HAP-1 (cell line): Measurements from ENCODE around the gene CCHCR1.

Experiments used
- DNase-seq, 2 experiments: peaks; one replicate each; pipeline ENCODE4 v3.0.0-alpha.2; 2016 to 2020; ENCODE audit warnings: low spot score in 2 of 2
- H3K27me3 ChIP-seq: fragments of 250-450 bp; sonication (Bioruptor Pico); 2 replicates; pipeline ENCODE4 v1.5.1; 2020; ENCODE audit warnings: low read depth, mild to moderate bottlenecking, moderate library complexity
- H3K36me3 ChIP-seq: fragments of 250-450 bp; sonication (Bioruptor Pico); replicated peaks from 2 replicates; pipeline ENCODE4 v1.5.1; 2020; ENCODE audit warnings: mild to moderate bottlenecking
- H3K4me1 ChIP-seq: fragments of 250-450 bp; sonication (Bioruptor Pico); 2 replicates; pipeline ENCODE4 v1.5.1; 2020; ENCODE audit warnings: mild to moderate bottlenecking
- H3K4me3 ChIP-seq: fragments of 250-450 bp; sonication (Bioruptor Pico); 2 replicates; pipeline ENCODE4 v1.5.1; 2020; ENCODE audit warnings: mild to moderate bottlenecking, moderate library complexity
- H3K9me3 ChIP-seq: fragments of 250-450 bp; sonication (Bioruptor Pico); 2 replicates; pipeline ENCODE4 v1.5.1; 2020; ENCODE audit warnings: mild to moderate bottlenecking, moderate library complexity
- in situ Hi-C: fragments of 300-500 bp; cut with MboI; formaldehyde crosslinking; loops from 3 replicates; pipeline ENCODE4 v1.14.3; 2020; ENCODE audit warnings: low sequenced_read_pairs, inconsistent platforms, mixed read lengths

Gene CCHCR1

GRCh38 chr6:31142361-31142761, 15.2 kb downstream of the CCHCR1 start:
- no peak overlapping the region for H3K4me3 ChIP-seq
- DNase-seq = peak in 1 of 2 experiments; percentile 46
- H3K9me3 ChIP-seq = no peaks in the 10 kb centered on the region
- in situ Hi-C loops = no loop called here
- peaks cover 16% of the 10 kb centered on the region for H3K36me3 ChIP-seq
- no peaks in the 10 kb centered on the region for H3K27me3 ChIP-seq
- peaks cover 3% of the 10 kb centered on the region for H3K4me1 ChIP-seq

GRCh38 chr6:31140643-31141042, 17.0 kb downstream of the CCHCR1 start:
- Histone ChIP-seq H3K36me3 (peaks cover 16% of the 10 kb centered on the region), H3K4me3 (no peak overlapping the region), H3K4me1 (peaks cover 3% of the 10 kb centered on the region), H3K27me3 (no peaks in the 10 kb centered on the region), H3K9me3 (no peaks in the 10 kb centered on the region)
- no peak for DNase-seq
- in situ Hi-C loops = no loop called here

GRCh38 chr6:31139599-31139998, 18.0 kb downstream of the CCHCR1 start:
- H3K9me3 ChIP-seq = no peaks in the 10 kb centered on the region
- no peaks in the 10 kb centered on the region for H3K27me3 ChIP-seq
- no peak overlapping the region for H3K4me3 ChIP-seq
- in situ Hi-C loops = loop anchor here (5.0 kb wide), 2 partner anchors 53 to 228 kb away; no protein-coding TSS in a partner anchor
- no peak for DNase-seq
- H3K4me1 ChIP-seq = peaks cover 3% of the 10 kb centered on the region
- peaks cover 16% of the 10 kb centered on the region for H3K36me3 ChIP-seq

GRCh38 chr6:31138982-31139381, 18.6 kb downstream of the CCHCR1 start, which contains the start of gene PSORS1C2:
Gene PSORS1C2, minus strand, starts transcription at chr6:31139066. Its CDS starts 40 bp downstream, at chr6:31139026.
- no peak for DNase-seq
- H3K4me1 ChIP-seq = peaks cover 3% of the 10 kb centered on the region
- H3K36me3 ChIP-seq = peaks cover 13% of the 10 kb centered on the region
- in situ Hi-C loops = loop anchor here (5.0 kb wide), 2 partner anchors 53 to 228 kb away; no protein-coding TSS in a partner anchor
- H3K27me3 ChIP-seq = no peaks in the 10 kb centered on the region
- H3K9me3 ChIP-seq = no peaks in the 10 kb centered on the region
- no peak within 1 kb of the TSS for H3K4me3 ChIP-seq

- H3K4me1 ChIP-seq = peaks cover 10% of the 10 kb centered on the region
- no peak for DNase-seq
- in situ Hi-C loops = loop anchor here (5.0 kb wide), 2 partner anchors 57 to 232 kb away; no protein-coding TSS in a partner anchor
- H3K4me3 ChIP-seq = no peak overlapping the region
- H3K36me3 ChIP-seq = no peaks in the 10 kb centered on the region
- no peaks in the 10 kb centered on the region for H3K9me3 ChIP-seq
- H3K27me3 ChIP-seq = no peaks in the 10 kb centered on the region
Measured at GRCh38 chr6:31135710-31136109, 21.9 kb downstream of the CCHCR1 start.

- Histone ChIP-seq H3K9me3 (no peaks in the 10 kb centered on the region), H3K4me3 (no peak overlapping the region), H3K36me3 (no peaks in the 10 kb centered on the region), H3K4me1 (peaks cover 10% of the 10 kb centered on the region), H3K27me3 (no peaks in the 10 kb centered on the region)
- DNase-seq = no peak
- in situ Hi-C loops = no loop called here
Measured at GRCh38 chr6:31132806-31133205, 24.8 kb downstream of the CCHCR1 start.

- DNase-seq = peak; percentile 78 to 94
- H3K9me3 ChIP-seq = no peaks in the 10 kb centered on the region
- in situ Hi-C loops = no loop called here
- H3K4me3 ChIP-seq = no peak overlapping the region
- H3K36me3 ChIP-seq = no peaks in the 10 kb centered on the region
- no peaks in the 10 kb centered on the region for H3K27me3 ChIP-seq
- H3K4me1 ChIP-seq = peaks cover 8% of the 10 kb centered on the region
Measured at GRCh38 chr6:31131595-31131994, 26.0 kb downstream of the CCHCR1 start.

GRCh38 chr6:31130751-31131150, 26.9 kb downstream of the CCHCR1 start:
- in situ Hi-C loops = no loop called here
- Histone ChIP-seq H3K27me3 (no peaks in the 10 kb centered on the region), H3K4me1 (peaks cover 8% of the 10 kb centered on the region), H3K36me3 (no peaks in the 10 kb centered on the region), H3K9me3 (no peaks in the 10 kb centered on the region), H3K4me3 (no peak overlapping the region)
- no peak for DNase-seq

GRCh38 chr6:31129130-31129529, 28.5 kb downstream of the CCHCR1 start:
- no peak for DNase-seq
- Histone ChIP-seq H3K4me1 (peaks cover 8% of the 10 kb centered on the region), H3K9me3 (no peaks in the 10 kb centered on the region), H3K4me3 (no peak overlapping the region), H3K36me3 (no peaks in the 10 kb centered on the region), H3K27me3 (no peaks in the 10 kb centered on the region)
- in situ Hi-C loops = no loop called here

GRCh38 chr6:31128093-31128676, 29.4 kb downstream of the CCHCR1 start:
- H3K4me1 ChIP-seq = peaks cover 8% of the 10 kb centered on the region
- no peaks in the 10 kb centered on the region for H3K9me3 ChIP-seq
- peak; percentile 57 to 86 for DNase-seq
- no peaks in the 10 kb centered on the region for H3K27me3 ChIP-seq
- in situ Hi-C loops = no loop called here
- no peaks in the 10 kb centered on the region for H3K36me3 ChIP-seq
- H3K4me3 ChIP-seq = no peak overlapping the region

- no peaks in the 10 kb centered on the region for H3K9me3 ChIP-seq
Measured at GRCh38 chr6:31126396-31127175, 31.0 kb downstream of the CCHCR1 start.

GRCh38 chr6:31125586-31126363, 31.8 kb downstream of the CCHCR1 start:
- Histone ChIP-seq H3K4me3 (no peak overlapping the region), H3K4me1 (no peaks in the 10 kb centered on the region; the same call in 1 of the 2 replicates), H3K36me3 (no peaks in the 10 kb centered on the region), H3K9me3 (no peaks in the 10 kb centered on the region), H3K27me3 (no peaks in the 10 kb centered on the region)
- DNase-seq = no peak
- in situ Hi-C loops = no loop called here

More at GRCh38 chr6:31126396-31127175, 31.0 kb downstream of the CCHCR1 start:
- H3K4me1 ChIP-seq = peaks cover 1% of the 10 kb centered on the region
- in situ Hi-C loops = no loop called here
- H3K4me3 ChIP-seq = no peak overlapping the region
- no peaks in the 10 kb centered on the region for H3K36me3 ChIP-seq
- DNase-seq = no peak
- H3K27me3 ChIP-seq = no peaks in the 10 kb centered on the region

- Histone ChIP-seq H3K27me3 (no peaks in the 10 kb centered on the region), H3K36me3 (no peaks in the 10 kb centered on the region), H3K4me3 (no peak overlapping the region), H3K9me3 (no peaks in the 10 kb centered on the region), H3K4me1 (no peaks in the 10 kb centered on the region; the same call in 1 of the 2 replicates)
- no peak for DNase-seq
- in situ Hi-C loops = no loop called here
Measured at GRCh38 chr6:31125162-31125561, 32.4 kb downstream of the CCHCR1 start.
